ENCODE measurements around the gene PAPPA.

DNA sequence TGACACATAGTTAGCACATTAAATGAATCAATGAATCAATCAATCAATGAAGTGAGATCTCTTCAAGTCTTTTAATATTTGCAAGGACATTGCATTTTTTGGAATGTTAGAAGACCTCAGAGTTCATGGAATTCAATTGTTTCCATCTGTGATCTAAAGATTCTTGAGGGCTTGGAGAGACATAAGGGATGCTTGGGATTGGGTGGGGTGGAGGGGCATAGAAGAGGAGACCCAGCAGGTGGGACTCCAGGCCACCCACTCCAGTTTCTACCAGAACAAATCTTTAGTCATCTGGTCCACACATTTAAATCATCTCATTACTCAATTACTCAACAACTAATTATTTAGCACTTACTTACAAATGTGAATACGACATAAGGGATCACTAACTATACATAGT lies 282.5 kb downstream of the PAPPA start:
- TF ChIP-seq CTCF (IDR thresholded peaks at IDR 0.05 in 2 of 3, conservative IDR thresholded peaks at IDR 0.05 in 1 of 3; ENCODE audit: borderline replicate concordance in 1 of 3, insufficient read depth in 1 of 3, low read depth in 2 of 3, low read length in 2 of 3) (no peak), EZH2 (IDR thresholded peaks at IDR 0.05) (no peak), SIN3A (IDR thresholded peaks at IDR 0.05; ENCODE audit: low read depth) (no peak), EGR1 (IDR thresholded peaks at IDR 0.05; ENCODE audit: low read depth) (no peak)
- TF ChIP-seq, protein P1, sequence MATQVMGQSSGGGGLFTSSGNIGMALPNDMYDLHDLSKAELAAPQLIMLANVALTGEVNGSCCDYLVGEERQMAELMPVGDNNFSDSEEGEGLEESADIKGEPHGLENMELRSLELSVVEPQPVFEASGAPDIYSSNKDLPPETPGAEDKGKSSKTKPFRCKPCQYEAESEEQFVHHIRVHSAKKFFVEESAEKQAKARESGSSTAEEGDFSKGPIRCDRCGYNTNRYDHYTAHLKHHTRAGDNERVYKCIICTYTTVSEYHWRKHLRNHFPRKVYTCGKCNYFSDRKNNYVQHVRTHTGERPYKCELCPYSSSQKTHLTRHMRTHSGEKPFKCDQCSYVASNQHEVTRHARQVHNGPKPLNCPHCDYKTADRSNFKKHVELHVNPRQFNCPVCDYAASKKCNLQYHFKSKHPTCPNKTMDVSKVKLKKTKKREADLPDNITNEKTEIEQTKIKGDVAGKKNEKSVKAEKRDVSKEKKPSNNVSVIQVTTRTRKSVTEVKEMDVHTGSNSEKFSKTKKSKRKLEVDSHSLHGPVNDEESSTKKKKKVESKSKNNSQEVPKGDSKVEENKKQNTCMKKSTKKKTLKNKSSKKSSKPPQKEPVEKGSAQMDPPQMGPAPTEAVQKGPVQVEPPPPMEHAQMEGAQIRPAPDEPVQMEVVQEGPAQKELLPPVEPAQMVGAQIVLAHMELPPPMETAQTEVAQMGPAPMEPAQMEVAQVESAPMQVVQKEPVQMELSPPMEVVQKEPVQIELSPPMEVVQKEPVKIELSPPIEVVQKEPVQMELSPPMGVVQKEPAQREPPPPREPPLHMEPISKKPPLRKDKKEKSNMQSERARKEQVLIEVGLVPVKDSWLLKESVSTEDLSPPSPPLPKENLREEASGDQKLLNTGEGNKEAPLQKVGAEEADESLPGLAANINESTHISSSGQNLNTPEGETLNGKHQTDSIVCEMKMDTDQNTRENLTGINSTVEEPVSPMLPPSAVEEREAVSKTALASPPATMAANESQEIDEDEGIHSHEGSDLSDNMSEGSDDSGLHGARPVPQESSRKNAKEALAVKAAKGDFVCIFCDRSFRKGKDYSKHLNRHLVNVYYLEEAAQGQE (IDR thresholded peaks at IDR 0.05; ENCODE audit: low read depth), result no peak
